GM23338 (cell line): ENCODE results near the gene CPA1. TPM values are rescaled to one million over a fixed set of nuclear protein-coding genes. Genes with fewer than 3 reads are reported as not detected.

ENCODE experiments used
- ATAC-seq: fragments of 200-7000 bp; cut with Tn5 transposase; 3 replicates; pipeline ENCODE4 v1.9.1; 2020
- DNase-seq: peaks from one replicate; pipeline ENCODE4 v3.0.0-alpha.2; 2015; ENCODE audit warnings: low spot score
- H2AFZ ChIP-seq: fragments of 200-600 bp; sonication (generic); 2 replicates; pipeline ENCODE4 v1.8.0; 2016; ENCODE audit warnings: antibody characterized with exemption, mild to moderate bottlenecking, moderate library complexity
- H3F3A ChIP-seq: fragments of 200-600 bp; sonication (generic); replicated peaks from 2 replicates; pipeline ENCODE4 v1.8.0; 2017; ENCODE audit warnings: antibody characterized with exemption, mixed run types, low read depth
- H3K27ac ChIP-seq: fragments of 200-600 bp; sonication (generic); 2 replicates; pipeline ENCODE4 v1.6.1; 2016; ENCODE audit warnings: low read depth
- H3K27me3 ChIP-seq: fragments of 200-600 bp; sonication (generic); 2 replicates; pipeline ENCODE4 v1.8.0; 2016; ENCODE audit warnings: mild to moderate bottlenecking, mixed run types, moderate library complexity; ENCODE audit not compliant: insufficient read depth
- H3K36me3 ChIP-seq: fragments of 200-600 bp; sonication (generic); 2 replicates; pipeline ENCODE4 v1.8.0; 2016; ENCODE audit warnings: mild to moderate bottlenecking; ENCODE audit not compliant: insufficient read depth
- H3K4me1 ChIP-seq: fragments of 200-600 bp; sonication (generic); 2 replicates; pipeline ENCODE4 v1.8.0; 2016; ENCODE audit warnings: mild to moderate bottlenecking, moderate library complexity; ENCODE audit not compliant: insufficient read depth
- H3K4me2 ChIP-seq: fragments of 200-600 bp; sonication (generic); 2 replicates; pipeline ENCODE4 v1.7.1; 2017; ENCODE audit warnings: mixed run types
- H3K4me3 ChIP-seq: fragments of 200-600 bp; sonication (generic); 2 replicates; pipeline ENCODE4 v1.6.1; 2016; ENCODE audit warnings: mixed run types
- H3K79me2 ChIP-seq: fragments of 200-600 bp; sonication (generic); replicated peaks from 2 replicates; pipeline ENCODE4 v1.8.0; 2017; ENCODE audit warnings: mild to moderate bottlenecking; ENCODE audit not compliant: insufficient read depth
- H3K9me2 ChIP-seq: fragments of 200-600 bp; sonication (generic); 2 replicates; pipeline ENCODE4 v1.8.0; 2017; ENCODE audit not compliant: insufficient read depth
- H4K20me1 ChIP-seq: fragments of 200-600 bp; sonication (generic); replicated peaks from 2 replicates; pipeline ENCODE4 v1.8.0; 2017; ENCODE audit warnings: mild to moderate bottlenecking; ENCODE audit not compliant: insufficient read depth
- H3K27ac Mint-ChIP-seq: 2 replicates; pipeline ENCODE4 v1.8.0; 2020; ENCODE audit warnings: inconsistent platforms, mild to moderate bottlenecking, moderate library complexity, mixed read lengths
- H3K27me3 Mint-ChIP-seq: 3 replicates; pipeline ENCODE4 v1.8.0; 2022; ENCODE audit warnings: low read depth, mild to moderate bottlenecking, moderate library complexity, mixed read lengths, inconsistent platforms; ENCODE audit not compliant: insufficient read depth, poor library complexity
- H3K36me3 Mint-ChIP-seq: 3 replicates; pipeline ENCODE4 v1.8.0; 2021; ENCODE audit warnings: low read depth, mild to moderate bottlenecking, inconsistent platforms, moderate library complexity, mixed read lengths
- H3K4me1 Mint-ChIP-seq: 3 replicates; pipeline ENCODE4 v1.8.0; 2020; ENCODE audit warnings: mild to moderate bottlenecking, inconsistent platforms, mixed read lengths
- H3K4me3 Mint-ChIP-seq: 3 replicates; pipeline ENCODE4 v1.8.0; 2021; ENCODE audit warnings: moderate library complexity, mild to moderate bottlenecking, inconsistent platforms, mixed read lengths
- H3K9me3 Mint-ChIP-seq: 3 replicates; pipeline ENCODE4 v1.8.0; 2020; ENCODE audit warnings: moderate library complexity, mild to moderate bottlenecking, inconsistent platforms, mixed read lengths
- EZH2phosphoT487 ChIP-seq: fragments of 200-600 bp; sonication (generic); IDR thresholded peaks from one replicate; pipeline ENCODE4 v1.8.1; 2018; ENCODE audit warnings: antibody characterized with exemption; ENCODE audit not compliant: unreplicated experiment
- JUNB ChIP-seq: IDR thresholded peaks from one replicate; pipeline ENCODE4 v1.6.1; 2016; ENCODE audit warnings: antibody characterized with exemption; ENCODE audit not compliant: unreplicated experiment
- NANOG ChIP-seq: IDR thresholded peaks from 2 replicates; pipeline ENCODE4 v1.6.1; 2016; ENCODE audit warnings: antibody characterized with exemption, borderline replicate concordance
- STAT1 ChIP-seq: IDR thresholded peaks from one replicate; pipeline ENCODE4 v1.6.1; 2016; ENCODE audit warnings: antibody characterized with exemption; ENCODE audit not compliant: unreplicated experiment
- ZNF114 ChIP-seq: fragments of 250-450 bp; sonication (Bioruptor Pico); IDR thresholded peaks from 2 replicates; pipeline ENCODE4 v1.5.0; 2020; ENCODE audit warnings: mild to moderate bottlenecking, moderate library complexity
- ZNF331 ChIP-seq: fragments of 250-450 bp; sonication (Bioruptor Pico); IDR thresholded peaks from 2 replicates; pipeline ENCODE4 v1.5.0; 2020; ENCODE audit warnings: low read depth, mild to moderate bottlenecking, moderate library complexity
- polyA plus RNA-seq: library from polyadenylated mRNA; unstranded; fragments of >200 nt; fragmentation: Nextera tagmentation; extraction: Ambion mirVana; gene quantifications from 2 replicates; pipeline ENCODE4 v1.2.1, GENCODE V29; 2016
- total RNA-seq: library from RNA; depleted of rRNA; stranded (reverse); fragments of >200 nt; shearing (Covaris generic); gene quantifications from 2 replicates; pipeline ENCODE4 v1.2.3, GENCODE V29; 2014
- TF ChIP-seq, protein P1 (sequence below), 2 experiments: fragments of 200-600 bp in 1 of 2; sonication (generic) in 1 of 2; conservative IDR thresholded peaks; 2 replicates each; pipeline versions ENCODE4 v1.5.1 to v1.6.1; 2016 to 2017; ENCODE audit warnings: antibody characterized with exemption in 2 of 2, low read depth in 2 of 2, mild to moderate bottlenecking in 2 of 2, moderate library complexity in 1 of 2
- TF ChIP-seq, protein P2 (sequence below): IDR thresholded peaks from 2 replicates; pipeline ENCODE4 v1.6.1; 2016; ENCODE audit warnings: antibody characterized with exemption
- TF ChIP-seq, protein P3 (sequence below): fragments of 250-450 bp; sonication (Bioruptor Pico); IDR thresholded peaks from 2 replicates; pipeline ENCODE4 v1.5.0; 2020; ENCODE audit warnings: mild to moderate bottlenecking, moderate library complexity

Gene CPA1
- total and polyA plus RNA-seq, 2 experiments from 2014 or later: not detected

DNA sequence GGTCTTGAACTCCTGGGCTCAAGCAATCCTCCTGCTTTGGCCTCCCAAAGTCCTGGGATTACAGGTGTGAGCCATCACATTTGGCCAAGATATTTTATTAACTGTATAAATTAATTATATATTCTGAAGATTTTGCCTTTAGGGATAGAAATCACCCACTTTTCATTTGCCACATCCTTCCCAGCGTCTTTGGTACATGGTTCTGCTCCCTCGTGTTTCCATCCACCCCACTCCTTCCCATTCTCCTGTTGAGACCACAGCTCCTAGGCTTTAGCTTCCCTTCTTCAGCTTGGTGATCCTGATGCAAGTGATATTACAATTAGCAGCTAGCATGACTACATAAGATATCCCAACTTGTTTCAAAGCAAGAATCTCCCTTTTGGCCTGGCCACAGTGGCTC is 8.4 kb downstream of the CPA1 start (continued):
- TF ChIP-seq JUNB (no peak), NANOG (no peak), ZNF331 (no peak)
- TF ChIP-seq, protein P1, sequence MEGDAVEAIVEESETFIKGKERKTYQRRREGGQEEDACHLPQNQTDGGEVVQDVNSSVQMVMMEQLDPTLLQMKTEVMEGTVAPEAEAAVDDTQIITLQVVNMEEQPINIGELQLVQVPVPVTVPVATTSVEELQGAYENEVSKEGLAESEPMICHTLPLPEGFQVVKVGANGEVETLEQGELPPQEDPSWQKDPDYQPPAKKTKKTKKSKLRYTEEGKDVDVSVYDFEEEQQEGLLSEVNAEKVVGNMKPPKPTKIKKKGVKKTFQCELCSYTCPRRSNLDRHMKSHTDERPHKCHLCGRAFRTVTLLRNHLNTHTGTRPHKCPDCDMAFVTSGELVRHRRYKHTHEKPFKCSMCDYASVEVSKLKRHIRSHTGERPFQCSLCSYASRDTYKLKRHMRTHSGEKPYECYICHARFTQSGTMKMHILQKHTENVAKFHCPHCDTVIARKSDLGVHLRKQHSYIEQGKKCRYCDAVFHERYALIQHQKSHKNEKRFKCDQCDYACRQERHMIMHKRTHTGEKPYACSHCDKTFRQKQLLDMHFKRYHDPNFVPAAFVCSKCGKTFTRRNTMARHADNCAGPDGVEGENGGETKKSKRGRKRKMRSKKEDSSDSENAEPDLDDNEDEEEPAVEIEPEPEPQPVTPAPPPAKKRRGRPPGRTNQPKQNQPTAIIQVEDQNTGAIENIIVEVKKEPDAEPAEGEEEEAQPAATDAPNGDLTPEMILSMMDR (conservative IDR thresholded peaks at IDR 0.05; ENCODE audit: low read depth in 2 of 2): no peak
- TF ChIP-seq, protein P2, sequence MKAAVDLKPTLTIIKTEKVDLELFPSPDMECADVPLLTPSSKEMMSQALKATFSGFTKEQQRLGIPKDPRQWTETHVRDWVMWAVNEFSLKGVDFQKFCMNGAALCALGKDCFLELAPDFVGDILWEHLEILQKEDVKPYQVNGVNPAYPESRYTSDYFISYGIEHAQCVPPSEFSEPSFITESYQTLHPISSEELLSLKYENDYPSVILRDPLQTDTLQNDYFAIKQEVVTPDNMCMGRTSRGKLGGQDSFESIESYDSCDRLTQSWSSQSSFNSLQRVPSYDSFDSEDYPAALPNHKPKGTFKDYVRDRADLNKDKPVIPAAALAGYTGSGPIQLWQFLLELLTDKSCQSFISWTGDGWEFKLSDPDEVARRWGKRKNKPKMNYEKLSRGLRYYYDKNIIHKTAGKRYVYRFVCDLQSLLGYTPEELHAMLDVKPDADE: no peak

DNA sequence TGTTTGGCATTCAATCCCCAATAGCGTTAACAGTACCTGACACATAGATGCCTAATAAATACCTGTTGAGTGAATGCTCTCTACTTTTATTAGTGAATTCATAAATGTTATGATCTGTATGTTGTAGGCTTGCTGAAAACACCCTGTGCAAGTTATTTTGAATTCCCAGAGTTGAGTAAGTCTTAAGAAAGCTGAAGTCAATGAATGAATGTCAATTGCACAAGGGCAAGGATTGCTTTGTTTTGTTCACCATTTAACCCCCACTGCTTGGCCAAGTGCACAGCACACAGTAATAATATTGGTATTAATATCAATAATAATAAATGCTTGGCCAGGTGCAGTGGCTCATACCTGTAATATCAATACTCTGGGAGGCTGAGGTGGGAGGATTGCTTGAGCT is 10.2 kb downstream of the CPA1 start:
- Mint-ChIP-seq H3K4me3 (no peak overlapping the region), H3K27ac (no peak overlapping the region), H3K36me3 (peaks cover 3% of the 10 kb centered on the region; the same call in 2 of the 3 replicates), H3K9me3 (peaks cover 4% of the 10 kb centered on the region; the same call in 2 of the 3 replicates), H3K4me1 (peaks cover 13% of the 10 kb centered on the region), H3K27me3 (peaks cover 4% of the 10 kb centered on the region)
- Histone ChIP-seq H4K20me1 (no peaks in the 10 kb centered on the region), H3K79me2 (no peaks in the 10 kb centered on the region), H3K27me3 (no peaks in the 10 kb centered on the region), H3K27ac (no peak overlapping the region), H3K4me3 (no peak overlapping the region), H3F3A (no peaks in the 10 kb centered on the region), H3K9me2 (peaks cover 6% of the 10 kb centered on the region; the same call in 1 of the 2 replicates), H3K36me3 (no peaks in the 10 kb centered on the region), H3K4me1 (peaks cover 12% of the 10 kb centered on the region), H3K4me2 (no peak overlapping the region), H2AFZ (no peak overlapping the region)
- TF ChIP-seq, protein P3, sequence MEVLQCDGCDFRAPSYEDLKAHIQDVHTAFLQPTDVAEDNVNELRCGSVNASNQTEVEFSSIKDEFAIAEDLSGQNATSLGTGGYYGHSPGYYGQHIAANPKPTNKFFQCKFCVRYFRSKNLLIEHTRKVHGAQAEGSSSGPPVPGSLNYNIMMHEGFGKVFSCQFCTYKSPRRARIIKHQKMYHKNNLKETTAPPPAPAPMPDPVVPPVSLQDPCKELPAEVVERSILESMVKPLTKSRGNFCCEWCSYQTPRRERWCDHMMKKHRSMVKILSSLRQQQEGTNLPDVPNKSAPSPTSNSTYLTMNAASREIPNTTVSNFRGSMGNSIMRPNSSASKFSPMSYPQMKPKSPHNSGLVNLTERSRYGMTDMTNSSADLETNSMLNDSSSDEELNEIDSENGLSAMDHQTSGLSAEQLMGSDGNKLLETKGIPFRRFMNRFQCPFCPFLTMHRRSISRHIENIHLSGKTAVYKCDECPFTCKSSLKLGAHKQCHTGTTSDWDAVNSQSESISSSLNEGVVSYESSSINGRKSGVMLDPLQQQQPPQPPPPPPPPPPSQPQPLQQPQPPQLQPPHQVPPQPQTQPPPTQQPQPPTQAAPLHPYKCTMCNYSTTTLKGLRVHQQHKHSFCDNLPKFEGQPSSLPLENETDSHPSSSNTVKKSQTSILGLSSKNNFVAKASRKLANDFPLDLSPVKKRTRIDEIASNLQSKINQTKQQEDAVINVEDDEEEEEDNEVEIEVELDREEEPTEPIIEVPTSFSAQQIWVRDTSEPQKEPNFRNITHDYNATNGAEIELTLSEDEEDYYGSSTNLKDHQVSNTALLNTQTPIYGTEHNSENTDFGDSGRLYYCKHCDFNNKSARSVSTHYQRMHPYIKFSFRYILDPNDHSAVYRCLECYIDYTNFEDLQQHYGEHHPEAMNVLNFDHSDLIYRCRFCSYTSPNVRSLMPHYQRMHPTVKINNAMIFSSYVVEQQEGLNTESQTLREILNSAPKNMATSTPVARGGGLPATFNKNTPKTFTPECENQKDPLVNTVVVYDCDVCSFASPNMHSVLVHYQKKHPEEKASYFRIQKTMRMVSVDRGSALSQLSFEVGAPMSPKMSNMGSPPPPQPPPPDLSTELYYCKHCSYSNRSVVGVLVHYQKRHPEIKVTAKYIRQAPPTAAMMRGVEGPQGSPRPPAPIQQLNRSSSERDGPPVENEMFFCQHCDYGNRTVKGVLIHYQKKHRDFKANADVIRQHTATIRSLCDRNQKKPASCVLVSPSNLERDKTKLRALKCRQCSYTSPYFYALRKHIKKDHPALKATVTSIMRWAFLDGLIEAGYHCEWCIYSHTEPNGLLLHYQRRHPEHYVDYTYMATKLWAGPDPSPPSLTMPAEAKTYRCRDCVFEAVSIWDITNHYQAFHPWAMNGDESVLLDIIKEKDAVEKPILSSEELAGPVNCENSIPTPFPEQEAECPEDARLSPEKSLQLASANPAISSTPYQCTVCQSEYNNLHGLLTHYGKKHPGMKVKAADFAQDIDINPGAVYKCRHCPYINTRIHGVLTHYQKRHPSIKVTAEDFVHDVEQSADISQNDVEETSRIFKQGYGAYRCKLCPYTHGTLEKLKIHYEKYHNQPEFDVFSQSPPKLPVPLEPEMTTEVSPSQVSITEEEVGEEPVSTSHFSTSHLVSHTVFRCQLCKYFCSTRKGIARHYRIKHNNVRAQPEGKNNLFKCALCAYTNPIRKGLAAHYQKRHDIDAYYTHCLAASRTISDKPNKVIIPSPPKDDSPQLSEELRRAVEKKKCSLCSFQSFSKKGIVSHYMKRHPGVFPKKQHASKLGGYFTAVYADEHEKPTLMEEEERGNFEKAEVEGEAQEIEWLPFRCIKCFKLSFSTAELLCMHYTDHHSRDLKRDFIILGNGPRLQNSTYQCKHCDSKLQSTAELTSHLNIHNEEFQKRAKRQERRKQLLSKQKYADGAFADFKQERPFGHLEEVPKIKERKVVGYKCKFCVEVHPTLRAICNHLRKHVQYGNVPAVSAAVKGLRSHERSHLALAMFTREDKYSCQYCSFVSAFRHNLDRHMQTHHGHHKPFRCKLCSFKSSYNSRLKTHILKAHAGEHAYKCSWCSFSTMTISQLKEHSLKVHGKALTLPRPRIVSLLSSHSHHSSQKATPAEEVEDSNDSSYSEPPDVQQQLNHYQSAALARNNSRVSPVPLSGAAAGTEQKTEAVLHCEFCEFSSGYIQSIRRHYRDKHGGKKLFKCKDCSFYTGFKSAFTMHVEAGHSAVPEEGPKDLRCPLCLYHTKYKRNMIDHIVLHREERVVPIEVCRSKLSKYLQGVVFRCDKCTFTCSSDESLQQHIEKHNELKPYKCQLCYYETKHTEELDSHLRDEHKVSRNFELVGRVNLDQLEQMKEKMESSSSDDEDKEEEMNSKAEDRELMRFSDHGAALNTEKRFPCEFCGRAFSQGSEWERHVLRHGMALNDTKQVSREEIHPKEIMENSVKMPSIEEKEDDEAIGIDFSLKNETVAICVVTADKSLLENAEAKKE (CRISPR knock-in tag): no peak
- TF ChIP-seq STAT1 (no peak), ZNF114 (no peak), JUNB (no peak), EZH2phosphoT487 (no peak)
- DNase-seq (no peak), ATAC-seq (no peak)
